DND-41 (cell line): ENCODE measurements around the gene FAM3B.

Experiments used
- ATAC-seq: fragments of 200-7000 bp; cut with Tn5 transposase; 3 replicates; pipeline ENCODE4 v1.9.1; 2021; ENCODE audit warnings: low read depth; ENCODE audit not compliant: insufficient read depth
- DNase-seq: peaks from one replicate; pipeline ENCODE4 v3.0.0-alpha.2; 2020
- H2AFZ ChIP-seq: 2 replicates; pipeline ENCODE4 v1.6.0; 2012; ENCODE audit warnings: low read depth, low read length
- H3K27ac ChIP-seq: 2 replicates; pipeline ENCODE4 v1.5.1; 2012; ENCODE audit warnings: low read length, inconsistent platforms
- H3K27me3 ChIP-seq: fragments of 200-600 bp; sonication (generic); 2 replicates; pipeline ENCODE4 v1.6.0; 2012; ENCODE audit warnings: low read length, mild to moderate bottlenecking, inconsistent platforms; ENCODE audit not compliant: insufficient read depth, poor library complexity
- H3K36me3 ChIP-seq: 2 replicates; pipeline ENCODE4 v1.5.1; 2012; ENCODE audit warnings: low read length, inconsistent platforms; ENCODE audit not compliant: insufficient read depth
- H3K4me1 ChIP-seq: 2 replicates; pipeline ENCODE4 v1.5.1; 2012; ENCODE audit warnings: mild to moderate bottlenecking, low read length; ENCODE audit not compliant: insufficient read depth
- H3K4me2 ChIP-seq: 2 replicates; pipeline ENCODE4 v1.6.0; 2012; ENCODE audit warnings: mild to moderate bottlenecking, moderate library complexity, low read length, inconsistent platforms; ENCODE audit not compliant: insufficient read depth
- H3K4me3 ChIP-seq, 2 experiments: fragments of 200-600 bp in 1 of 2; shearing (Covaris generic) in 1 of 2; 2 replicates each; pipeline ENCODE4 v1.5.1; 2012 to 2016; ENCODE audit warnings: inconsistent platforms in 2 of 2, low read length in 2 of 2, mild to moderate bottlenecking in 2 of 2, low read depth in 1 of 2, moderate library complexity in 1 of 2
- H3K79me2 ChIP-seq: 2 replicates; pipeline ENCODE4 v1.6.0; 2012; ENCODE audit warnings: low read length, inconsistent platforms; ENCODE audit not compliant: insufficient read depth
- H3K9ac ChIP-seq: 2 replicates; pipeline ENCODE4 v1.6.0; 2012; ENCODE audit warnings: low read depth, mild to moderate bottlenecking, inconsistent platforms, low read length, moderate library complexity
- H3K9me3 ChIP-seq: 2 replicates; pipeline ENCODE4 v1.5.1; 2012; ENCODE audit warnings: low read length, moderate library complexity, mild to moderate bottlenecking, inconsistent platforms; ENCODE audit not compliant: insufficient read depth, severe bottlenecking
- H4K20me1 ChIP-seq: 2 replicates; pipeline ENCODE4 v1.6.0; 2012; ENCODE audit warnings: low read length; ENCODE audit not compliant: insufficient read depth
- CTCF ChIP-seq: IDR thresholded peaks from 2 replicates; pipeline ENCODE4 v1.5.1; 2012; ENCODE audit warnings: borderline replicate concordance, low read length, moderate library complexity, mild to moderate bottlenecking; ENCODE audit not compliant: poor library complexity, severe bottlenecking; ENCODE audit errors: extremely low read depth
- EZH2 ChIP-seq: IDR thresholded peaks from 3 replicates; pipeline ENCODE4 v1.6.1; 2012; ENCODE audit warnings: borderline replicate concordance, low read depth, mild to moderate bottlenecking, moderate library complexity, low read length, inconsistent platforms; ENCODE audit not compliant: severe bottlenecking

Gene FAM3B

DNA sequence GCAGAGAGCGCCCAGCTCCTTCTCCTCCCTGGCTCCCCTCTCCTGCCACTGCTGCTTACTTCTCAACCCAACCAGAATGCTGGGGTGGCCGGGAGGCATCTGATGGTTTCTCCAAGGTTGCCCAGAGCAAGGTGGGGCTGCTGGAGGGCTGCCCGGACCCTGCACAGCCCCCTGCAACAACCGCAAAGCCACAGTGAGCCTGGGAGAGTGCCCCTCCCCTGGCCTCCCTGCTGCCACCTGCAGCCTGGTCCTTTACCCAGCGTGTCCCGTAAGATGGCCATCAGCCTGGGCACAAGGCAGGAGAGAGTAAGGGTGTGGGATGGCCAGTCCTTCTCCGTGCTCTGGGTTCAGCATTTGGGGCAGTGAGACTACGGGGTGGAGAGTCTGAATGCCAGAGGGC, 62.2 kb downstream of the FAM3B start:
- peaks cover 7% of the 10 kb centered on the region for H3K4me1 ChIP-seq
- H3K9ac ChIP-seq = no peak overlapping the region
- no peaks in the 10 kb centered on the region for H3K27me3 ChIP-seq
- no peak overlapping the region for H3K4me3 ChIP-seq
- no peak for TF ChIP-seq CTCF
- ATAC-seq (no peak), DNase-seq (no peak)
- H3K9me3 ChIP-seq = no peaks in the 10 kb centered on the region
- no peak overlapping the region for H3K27ac ChIP-seq
- peaks cover 22% of the 10 kb centered on the region for H3K79me2 ChIP-seq
- H4K20me1 ChIP-seq = peaks cover 16% of the 10 kb centered on the region; the same call in 1 of the 2 replicates
- no peak overlapping the region for H2AFZ ChIP-seq
- H3K4me2 ChIP-seq = no peak overlapping the region
- peaks cover 82% of the 10 kb centered on the region for H3K36me3 ChIP-seq

- ATAC-seq (no peak), DNase-seq (no peak)
- H3K9ac ChIP-seq = no peak overlapping the region
- H3K36me3 ChIP-seq = peaks cover 78% of the 10 kb centered on the region
- H3K79me2 ChIP-seq = peaks cover 12% of the 10 kb centered on the region
- no peak overlapping the region for H3K4me2 ChIP-seq
- H2AFZ ChIP-seq = no peak overlapping the region
- no peak for TF ChIP-seq CTCF
- TF ChIP-seq EZH2 = no peak
- H3K27me3 ChIP-seq = no peaks in the 10 kb centered on the region
- no peaks in the 10 kb centered on the region for H3K9me3 ChIP-seq
- no peak overlapping the region for H3K27ac ChIP-seq
- H4K20me1 ChIP-seq = peaks cover 9% of the 10 kb centered on the region; the same call in 1 of the 2 replicates
- H3K4me1 ChIP-seq = no peaks in the 10 kb centered on the region; the same call in 1 of the 2 replicates
- no peak overlapping the region for H3K4me3 ChIP-seq
These were observed 63.3 kb downstream of the FAM3B start for GRCh38 chr21:41379901-41380300.

DNA sequence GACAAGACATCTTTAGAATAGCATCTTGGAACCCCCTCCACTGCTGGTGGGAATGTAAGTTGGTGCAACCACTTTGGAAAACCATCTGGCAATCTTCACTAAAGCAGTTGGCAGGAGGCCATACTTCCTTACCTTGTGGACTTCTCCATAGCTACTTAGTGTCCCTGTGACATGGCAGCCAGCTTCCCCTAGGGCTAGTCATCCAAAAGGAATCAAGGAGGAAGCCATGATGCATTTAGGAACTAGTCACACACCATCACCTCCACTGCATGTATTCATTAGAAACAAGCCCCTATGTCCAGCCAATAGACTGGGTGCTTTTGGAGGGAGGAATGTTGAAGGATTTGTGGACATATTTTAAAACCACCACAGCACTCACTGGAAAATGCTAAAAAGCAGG, 65.1 kb downstream of the FAM3B start:
- no peak overlapping the region for H3K27ac ChIP-seq
- H3K9ac ChIP-seq = no peak overlapping the region
- no peak overlapping the region for H3K4me3 ChIP-seq
- no peak overlapping the region for H3K4me2 ChIP-seq
- peaks cover 80% of the 10 kb centered on the region for H3K36me3 ChIP-seq
- 0 out of 2 replicates have a peak, but pooled peaks cover 4% of the 10 kb centered on the region for H4K20me1 ChIP-seq
- no peak for DNase-seq
- no peaks in the 10 kb centered on the region for H3K27me3 ChIP-seq
- no peak for ATAC-seq
- no peaks in the 10 kb centered on the region for H3K4me1 ChIP-seq
- no peak for TF ChIP-seq CTCF
- no peak for TF ChIP-seq EZH2
- H3K79me2 ChIP-seq = no peaks in the 10 kb centered on the region
- H3K9me3 ChIP-seq = no peaks in the 10 kb centered on the region
- H2AFZ ChIP-seq = no peak overlapping the region
